Mononuclear cell (primary cell): ENCODE results near the gene TMEM273. TPM values are rescaled to one million over a fixed set of nuclear protein-coding genes. Genes with fewer than 3 reads are reported as not detected.

ENCODE experiments used
- H3K27me3 ChIP-seq: 2 replicates; pipeline ENCODE4 v1.6.0; 2011; ENCODE audit warnings: low read length, control low read depth; ENCODE audit not compliant: insufficient read depth
- H3K4me1 ChIP-seq: 2 replicates; pipeline ENCODE4 v1.5.1; 2011; ENCODE audit warnings: mild to moderate bottlenecking, low read length, control low read depth; ENCODE audit not compliant: insufficient read depth
- H3K4me3 ChIP-seq: 2 replicates; pipeline ENCODE4 v1.5.1; 2011; ENCODE audit warnings: mild to moderate bottlenecking, low read length, moderate library complexity
- H3K9me3 ChIP-seq: 2 replicates; pipeline ENCODE4 v1.5.1; 2011; ENCODE audit warnings: low read depth, mild to moderate bottlenecking, control low read depth, low read length
- total RNA-seq: library from RNA; depleted of rRNA; stranded (reverse); fragments of >200 nt; gene quantifications from one replicate; pipeline ENCODE4 v1.2.3, GENCODE V29; 2012

TMEM273 gene
- total RNA-seq, 1 donor, result 3.5 TPM

GRCh38 chr10:49174926-49175500, 13.2 kb downstream of the TMEM273 start:
- Histone ChIP-seq H3K4me3 (no peak overlapping the region), H3K27me3 (no peaks in the 10 kb centered on the region), H3K4me1 (peaks cover 39% of the 10 kb centered on the region), H3K9me3 (no peaks in the 10 kb centered on the region)

- no peaks in the 10 kb centered on the region for H3K27me3 ChIP-seq
- H3K4me1 ChIP-seq, result peaks cover 39% of the 10 kb centered on the region
- no peak overlapping the region for H3K4me3 ChIP-seq
- no peaks in the 10 kb centered on the region for H3K9me3 ChIP-seq
These were observed 13.8 kb downstream of the TMEM273 start for GRCh38 chr10:49174261-49174925.

- no peak overlapping the region for H3K4me3 ChIP-seq
- no peaks in the 10 kb centered on the region for H3K9me3 ChIP-seq
- peaks cover 39% of the 10 kb centered on the region for H3K4me1 ChIP-seq
- no peaks in the 10 kb centered on the region for H3K27me3 ChIP-seq
These were observed 14.3 kb downstream of the TMEM273 start for GRCh38 chr10:49173853-49174252.

GRCh38 chr10:49173201-49173772, 14.9 kb downstream of the TMEM273 start:
- no peaks in the 10 kb centered on the region for H3K9me3 ChIP-seq

GRCh38 chr10:49172777-49173132, 15.4 kb downstream of the TMEM273 start:
- Histone ChIP-seq H3K9me3 (no peaks in the 10 kb centered on the region), H3K4me3 (no peak overlapping the region), H3K4me1 (peaks cover 33% of the 10 kb centered on the region), H3K27me3 (no peaks in the 10 kb centered on the region)

More at GRCh38 chr10:49173201-49173772, 14.9 kb downstream of the TMEM273 start:
- no peak overlapping the region for H3K4me3 ChIP-seq
- peaks cover 36% of the 10 kb centered on the region for H3K4me1 ChIP-seq
- H3K27me3 ChIP-seq, result no peaks in the 10 kb centered on the region

- Histone ChIP-seq H3K4me3 (no peak overlapping the region), H3K4me1 (peaks cover 27% of the 10 kb centered on the region), H3K27me3 (no peaks in the 10 kb centered on the region), H3K9me3 (no peaks in the 10 kb centered on the region)
These were observed 16.0 kb downstream of the TMEM273 start for GRCh38 chr10:49172061-49172776.

GRCh38 chr10:49171326-49172060, 16.7 kb downstream of the TMEM273 start:
- no peaks in the 10 kb centered on the region for H3K27me3 ChIP-seq
- no peaks in the 10 kb centered on the region for H3K9me3 ChIP-seq
- H3K4me3 ChIP-seq, result no peak overlapping the region
- peaks cover 20% of the 10 kb centered on the region for H3K4me1 ChIP-seq

GRCh38 chr10:49170632-49171325, 17.4 kb downstream of the TMEM273 start:
- Histone ChIP-seq H3K4me3 (no peak overlapping the region), H3K4me1 (peaks cover 20% of the 10 kb centered on the region), H3K9me3 (no peaks in the 10 kb centered on the region), H3K27me3 (no peaks in the 10 kb centered on the region)

GRCh38 chr10:49169776-49170175, 18.4 kb downstream of the TMEM273 start:
- peaks cover 20% of the 10 kb centered on the region for H3K4me1 ChIP-seq
- no peaks in the 10 kb centered on the region for H3K9me3 ChIP-seq
- no peak overlapping the region for H3K4me3 ChIP-seq

GRCh38 chr10:49168831-49169500, 19.2 kb downstream of the TMEM273 start:
- Histone ChIP-seq H3K4me3 (no peak overlapping the region), H3K27me3 (no peaks in the 10 kb centered on the region), H3K9me3 (no peaks in the 10 kb centered on the region), H3K4me1 (peaks cover 14% of the 10 kb centered on the region)

More at GRCh38 chr10:49169776-49170175, 18.4 kb downstream of the TMEM273 start:
- H3K27me3 ChIP-seq, result no peaks in the 10 kb centered on the region

- H3K4me1 ChIP-seq, result peaks cover 10% of the 10 kb centered on the region
These were observed 20.0 kb downstream of the TMEM273 start for GRCh38 chr10:49168171-49168540.

GRCh38 chr10:49167425-49168170, 20.6 kb downstream of the TMEM273 start:
- Histone ChIP-seq H3K4me3 (no peak overlapping the region), H3K9me3 (no peaks in the 10 kb centered on the region), H3K27me3 (no peaks in the 10 kb centered on the region), H3K4me1 (peaks cover 10% of the 10 kb centered on the region)

More at GRCh38 chr10:49168171-49168540, 20.0 kb downstream of the TMEM273 start:
- Histone ChIP-seq H3K4me3 (no peak overlapping the region), H3K9me3 (no peaks in the 10 kb centered on the region), H3K27me3 (no peaks in the 10 kb centered on the region)
